Activated CD4-positive, alpha-beta T cell treated with anti-CD3 and anti-CD28 coated beads, Interleukin-2, amount 50 U/mL, for 4 hours (primary cell): ENCODE data around the gene ASTN2.
"Not testable (repeated sequence)": the region's sequence is repeated elsewhere in the genome, so short reads cannot be mapped to it uniquely, and the experiment has no call there.

Experiments used
- DNase-seq, 2 experiments: peaks; one replicate each; pipeline ENCODE4 v3.0.0-alpha.2; 2020

Gene ASTN2

DNA sequence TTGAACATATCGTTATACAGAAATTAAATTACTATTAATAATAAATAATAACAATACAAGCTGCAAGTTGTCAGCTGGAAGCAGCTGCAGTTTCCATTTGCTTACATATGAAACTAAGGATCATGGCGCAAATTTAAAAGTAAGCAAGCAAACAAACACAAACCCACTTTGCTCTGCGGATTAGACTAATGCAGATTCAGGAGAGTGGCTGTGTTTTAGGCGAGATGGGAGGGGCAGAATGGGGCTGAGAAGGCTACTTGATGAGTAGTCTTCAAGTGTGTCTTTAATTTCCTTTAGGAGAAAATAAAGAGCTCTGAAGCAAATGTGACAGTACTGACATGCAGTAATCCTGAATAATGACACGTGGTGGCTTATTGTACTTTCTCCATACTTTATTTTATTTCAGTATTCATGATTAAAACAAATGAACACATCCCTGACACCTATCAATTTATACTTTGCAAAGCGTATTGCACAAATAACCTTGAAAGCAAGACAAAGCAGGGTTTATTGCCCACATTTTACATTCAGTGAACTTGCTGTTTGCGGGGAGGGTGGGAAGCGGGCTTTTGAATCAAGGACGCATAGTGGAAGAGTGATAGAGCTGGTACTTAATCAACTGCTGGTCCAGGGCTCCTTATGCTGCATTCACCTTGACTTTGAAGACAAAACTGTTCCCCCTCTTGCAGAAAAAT, 949.1 kb downstream of the ASTN2 start:
- no peak for DNase-seq

- DNase-seq, result no peak
Observed at GRCh38 chr9:116464987-116465571, 949.8 kb downstream of the ASTN2 start.

DNA sequence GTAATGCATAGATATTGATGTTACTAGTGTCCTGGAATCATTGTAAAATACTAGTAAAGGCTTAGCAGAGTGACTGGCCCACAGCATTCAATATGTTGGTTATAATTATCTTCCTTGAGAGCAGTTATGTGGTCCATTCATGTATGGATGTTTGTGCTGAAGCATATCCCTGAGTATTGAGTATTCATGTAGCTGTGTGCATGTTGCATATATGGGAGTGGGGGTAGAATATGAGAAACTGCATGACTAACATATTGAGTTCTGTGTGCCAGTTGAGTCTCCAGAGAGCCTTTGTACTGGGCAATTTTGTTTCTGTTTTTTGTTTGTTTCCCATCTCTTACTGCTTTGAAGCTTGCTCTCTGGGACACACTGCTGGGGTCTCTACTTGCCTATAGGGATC, 950.4 kb downstream of the ASTN2 start:
- no peak for DNase-seq

DNA sequence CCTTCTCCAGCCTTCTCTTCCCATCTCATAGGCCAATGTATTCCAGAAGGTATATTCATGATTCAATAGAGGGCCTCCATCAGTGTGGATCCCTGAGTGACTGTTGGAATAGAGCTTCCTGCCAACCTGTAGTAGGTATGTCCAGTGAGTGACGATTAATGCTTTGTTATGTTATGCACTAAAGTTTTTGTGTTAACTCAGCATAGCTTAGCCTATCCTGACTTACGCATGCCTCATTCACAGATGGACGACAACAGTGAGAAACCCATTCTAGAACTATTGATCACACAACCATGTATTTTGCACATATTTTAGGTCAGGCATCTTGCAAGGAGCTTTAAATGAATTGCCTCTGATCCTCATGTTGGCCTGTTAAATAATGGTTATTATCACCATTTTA, 953.2 kb downstream of the ASTN2 start:
- DNase-seq, result no peak

DNA sequence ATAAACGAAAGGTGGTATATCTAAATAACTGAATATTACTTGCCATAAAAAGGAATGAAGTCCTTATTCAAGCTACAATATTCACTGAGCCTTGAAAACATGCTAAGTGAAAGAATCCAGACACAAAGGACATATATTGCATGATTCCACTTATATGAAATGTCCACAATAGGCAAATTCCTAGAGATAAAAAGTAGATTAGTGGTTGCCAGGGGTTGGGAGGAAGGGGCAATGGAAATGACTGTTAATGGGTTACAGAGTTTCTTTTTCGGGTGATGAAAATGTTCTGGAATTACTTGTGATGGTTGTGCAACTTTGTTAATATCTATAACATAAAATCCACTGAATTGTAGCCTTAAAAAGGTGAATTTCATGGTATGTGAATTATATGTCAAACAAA, 954.8 kb downstream of the ASTN2 start:
- DNase-seq, result no peak

- DNase-seq, result no peak
Observed at GRCh38 chr9:116459576-116459975, 955.3 kb downstream of the ASTN2 start.

GRCh38 chr9:116456490-116457088, 958.3 kb downstream of the ASTN2 start:
- no peak for DNase-seq

GRCh38 chr9:116454539-116454938, 960.3 kb downstream of the ASTN2 start:
- not testable (repeated sequence) for DNase-seq

- DNase-seq, result no peak
Observed at GRCh38 chr9:116453785-116454184, 961.1 kb downstream of the ASTN2 start.

GRCh38 chr9:116452634-116453033, 962.2 kb downstream of the ASTN2 start:
- DNase-seq, result no peak

DNA sequence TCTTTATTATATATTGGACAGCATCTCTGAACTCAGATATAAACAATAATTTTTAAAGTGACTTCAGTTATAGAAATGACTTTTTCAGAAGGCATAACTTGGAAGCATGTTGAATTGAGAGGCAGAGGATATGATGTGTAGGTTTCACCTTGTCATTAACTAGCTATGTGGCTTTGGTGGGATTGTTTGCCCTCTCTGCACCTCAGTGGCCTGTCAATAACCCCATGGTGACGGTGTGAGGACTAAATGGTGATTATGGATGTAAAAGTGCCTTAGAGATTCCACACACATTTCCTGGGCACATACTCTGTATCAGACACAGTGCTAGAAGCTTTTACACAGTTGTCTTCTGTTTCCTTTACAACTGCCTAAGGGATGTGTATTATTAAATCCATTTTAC, 962.6 kb downstream of the ASTN2 start:
- DNase-seq, result no peak

- no peak for DNase-seq
Observed at GRCh38 chr9:116451500-116452115, 963.2 kb downstream of the ASTN2 start.

GRCh38 chr9:116450378-116451139, 964.3 kb downstream of the ASTN2 start:
- DNase-seq, result no peak

DNA sequence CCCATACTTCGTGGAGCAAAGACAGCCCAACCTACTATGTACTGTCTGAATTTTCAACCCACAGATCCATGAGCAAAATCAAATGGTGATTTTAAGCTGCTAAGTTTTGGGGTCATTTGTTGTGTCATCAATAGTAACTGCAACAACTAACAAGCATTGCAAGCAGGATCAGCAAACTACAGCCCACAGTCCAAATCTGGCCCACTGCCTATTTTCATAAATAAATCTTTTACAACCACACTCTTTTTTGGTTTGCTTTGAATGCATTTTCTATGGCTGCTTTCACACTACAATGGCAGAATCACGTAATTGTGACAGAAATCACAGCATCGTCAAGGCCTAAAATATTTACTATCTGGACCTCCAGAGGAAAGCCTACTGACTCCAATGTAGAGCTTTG, 964.9 kb downstream of the ASTN2 start:
- no peak for DNase-seq

- no peak for DNase-seq
Observed at GRCh38 chr9:116448431-116448830, 966.4 kb downstream of the ASTN2 start.

DNA sequence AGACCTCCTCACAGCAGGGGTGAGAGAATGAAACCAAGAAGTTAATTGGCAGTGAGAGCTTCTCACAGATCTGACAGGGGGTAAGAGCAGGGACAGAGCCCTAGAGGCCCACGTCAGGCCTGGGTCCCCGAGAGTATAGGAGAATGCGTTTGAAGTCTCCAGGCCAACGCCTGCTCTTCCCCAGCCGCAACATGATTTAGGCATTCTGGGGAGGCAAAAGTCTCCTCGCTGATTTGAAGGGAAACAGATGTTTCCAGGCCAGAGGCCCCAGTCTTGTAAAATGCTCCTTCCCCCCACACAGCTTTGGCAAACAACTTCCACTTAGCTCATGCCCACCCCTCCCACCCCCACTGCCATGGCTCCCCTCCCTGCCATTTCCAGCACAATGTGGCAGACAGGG, 966.9 kb downstream of the ASTN2 start:
- no peak for DNase-seq

DNA sequence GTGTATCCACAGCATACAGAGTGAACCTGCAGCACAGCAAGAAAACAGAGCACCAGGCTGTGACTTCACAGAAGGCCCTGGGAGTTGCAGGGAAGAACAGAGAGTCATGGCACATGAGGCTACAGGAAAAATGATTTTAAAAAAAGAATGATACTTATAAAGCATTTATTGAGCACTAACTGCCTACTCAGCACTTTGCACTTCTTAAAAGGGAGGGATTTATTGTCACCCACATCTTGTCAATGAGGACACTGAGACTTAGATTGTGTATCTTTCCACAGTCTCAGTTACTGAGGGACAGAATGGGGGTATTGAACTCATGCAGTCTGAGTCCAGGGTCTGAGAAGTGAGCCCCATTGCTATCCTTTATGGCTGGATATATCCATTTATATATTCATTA, 972.3 kb downstream of the ASTN2 start:
- DNase-seq, result no peak

DNA sequence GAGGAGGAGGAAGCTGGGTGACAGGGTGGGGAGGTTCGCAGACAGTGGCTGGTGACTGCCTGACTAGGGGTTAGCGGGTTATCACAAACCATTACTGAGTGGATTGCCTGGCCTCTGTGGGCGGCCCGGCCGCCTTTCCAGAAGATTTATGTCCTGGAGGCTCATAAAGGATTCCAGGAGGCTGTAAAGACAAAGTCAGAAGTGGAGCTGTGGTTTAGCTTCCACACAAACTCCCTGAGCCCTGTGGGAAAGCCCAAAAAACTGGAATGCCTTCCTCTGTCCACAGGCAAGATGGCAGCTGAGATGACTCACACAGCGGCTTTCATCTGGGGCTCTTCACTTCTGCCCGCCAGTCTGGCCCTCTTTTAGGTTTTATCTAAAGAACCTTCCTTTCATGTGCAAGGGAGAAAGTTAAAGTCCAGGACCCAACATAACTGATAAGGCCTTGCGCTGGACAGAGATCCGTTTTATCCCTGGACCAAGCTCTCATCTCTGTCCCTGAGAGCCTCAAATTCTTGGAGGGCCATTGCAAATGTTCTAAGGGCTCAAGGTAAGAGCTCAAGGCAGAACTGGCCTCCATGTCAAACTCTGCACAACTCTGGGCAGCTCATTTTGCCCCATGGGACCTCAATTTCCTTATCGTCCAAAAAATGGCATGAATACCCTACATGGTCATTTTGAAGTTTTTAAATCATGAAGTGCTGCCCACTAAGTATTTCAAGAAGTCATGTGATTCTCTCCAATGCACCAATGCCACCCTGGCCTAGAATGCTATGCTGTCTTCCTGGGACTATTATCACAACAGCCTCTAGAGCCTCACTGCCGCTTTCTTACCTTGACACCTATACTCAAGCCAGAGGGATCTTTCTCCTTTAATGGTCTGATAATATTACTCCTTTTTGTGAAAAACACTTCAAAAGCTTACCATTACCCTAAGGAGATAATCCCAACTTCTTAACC, 977.2 kb downstream of the ASTN2 start:
- no peak for DNase-seq

DNA sequence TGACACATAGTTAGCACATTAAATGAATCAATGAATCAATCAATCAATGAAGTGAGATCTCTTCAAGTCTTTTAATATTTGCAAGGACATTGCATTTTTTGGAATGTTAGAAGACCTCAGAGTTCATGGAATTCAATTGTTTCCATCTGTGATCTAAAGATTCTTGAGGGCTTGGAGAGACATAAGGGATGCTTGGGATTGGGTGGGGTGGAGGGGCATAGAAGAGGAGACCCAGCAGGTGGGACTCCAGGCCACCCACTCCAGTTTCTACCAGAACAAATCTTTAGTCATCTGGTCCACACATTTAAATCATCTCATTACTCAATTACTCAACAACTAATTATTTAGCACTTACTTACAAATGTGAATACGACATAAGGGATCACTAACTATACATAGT, 978.7 kb downstream of the ASTN2 start:
- no peak for DNase-seq

DNA sequence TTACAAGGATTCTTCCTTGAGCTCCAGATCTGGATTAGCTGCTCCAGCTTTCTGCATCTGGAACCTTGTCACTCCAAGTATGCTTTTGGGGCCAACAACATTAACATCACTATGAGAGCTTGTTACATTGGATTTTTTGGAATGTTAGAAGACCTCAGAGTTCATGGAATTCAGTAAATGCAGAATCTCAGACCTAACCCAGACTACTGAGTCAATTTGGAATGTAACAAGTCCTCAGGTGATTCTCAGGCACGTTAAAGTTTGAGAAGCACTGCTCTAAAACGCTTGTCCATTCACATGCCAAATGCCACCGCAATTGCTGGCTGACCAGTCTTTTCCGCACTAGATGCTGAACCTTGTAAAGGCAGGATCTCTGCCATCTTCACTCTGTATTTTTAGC, 979.2 kb downstream of the ASTN2 start:
- no peak for DNase-seq

- DNase-seq, result no peak
Observed at GRCh38 chr9:116434314-116434713, 980.5 kb downstream of the ASTN2 start.

- no peak for DNase-seq
Observed at GRCh38 chr9:116432051-116432450, 982.8 kb downstream of the ASTN2 start.
